Endothelial cell of umbilical vein (primary cell): ENCODE data around the gene ZFPM1. TPM values are rescaled to one million over a fixed set of nuclear protein-coding genes. Genes with fewer than 3 reads are reported as not detected.

Source experiments
- BruUV-seq: library from RNA; stranded (reverse); fragments of 400-500 nt; replicated peaks from 2 replicates; lab custom pipeline; 2021; lab: Mats Ljungman, UMichigan
- CTCF ChIA-PET: fragments of 300-600, 350-600 bp; sonication (Branson Sonifier 250); formaldehyde crosslinking; loops from one replicate; lab custom pipeline; 2021; ENCODE audit warnings: antibody characterized with exemption, inconsistent platforms; lab: Charles Lee
- POLR2A ChIA-PET: fragments of 300-600, 350-600 bp; sonication (Branson Sonifier 250); formaldehyde crosslinking; loops from one replicate; lab custom pipeline; 2021; ENCODE audit warnings: antibody characterized with exemption, inconsistent platforms; lab: Charles Lee
- DNase-seq: peaks from one replicate; pipeline ENCODE4 v3.0.0-alpha.2; 2011; ENCODE audit warnings: low read depth, low spot score
- FAIRE-seq: peaks from 2 replicates; lab custom pipeline; 2011; peaks lifted over from hg19 to GRCh38; lab: Jason Lieb, UNC
- H2AFZ ChIP-seq: 2 replicates; pipeline ENCODE4 v1.6.0; 2012; ENCODE audit warnings: low read depth, low read length, control low read depth, inconsistent platforms
- H3K27ac ChIP-seq: 2 replicates; pipeline ENCODE4 v1.5.1; 2011; ENCODE audit warnings: low read depth, mild to moderate bottlenecking, control low read depth, low read length, moderate library complexity; ENCODE audit not compliant: insufficient read depth
- H3K27me3 ChIP-seq, 2 experiments: 2 replicates each; pipeline versions ENCODE4 v1.6.0 to v1.6.1; 2011; ENCODE audit warnings: low read length in 2 of 2, mixed read lengths in 1 of 2; ENCODE audit not compliant: control insufficient read depth in 2 of 2, insufficient read depth in 2 of 2
- H3K36me3 ChIP-seq, 2 experiments: 2 replicates in 1 of 2; 3 replicates in 1 of 2; pipeline ENCODE4 v1.5.1; 2011; ENCODE audit warnings: low read length in 2 of 2, mild to moderate bottlenecking in 1 of 2, moderate library complexity in 1 of 2; ENCODE audit not compliant: control insufficient read depth in 2 of 2, insufficient read depth in 2 of 2; ENCODE audit errors: extremely low read depth in 1 of 2
- H3K4me1 ChIP-seq: 3 replicates; pipeline ENCODE4 v1.5.1; 2011; ENCODE audit warnings: mild to moderate bottlenecking, low read length; ENCODE audit not compliant: control insufficient read depth, insufficient read depth; ENCODE audit errors: extremely low read depth
- H3K4me2 ChIP-seq: 2 replicates; pipeline ENCODE4 v1.6.1; 2011; ENCODE audit warnings: low read length, control low read depth, mixed read lengths; ENCODE audit not compliant: insufficient read depth
- H3K4me3 ChIP-seq, 3 experiments: fragments of 200-600 bp in 1 of 3; sonication (generic), shearing (Covaris generic) in 1 of 3; replicated peaks in 1 of 3; 2 replicates each; pipeline ENCODE4 v1.5.1; 2011 to 2016; ENCODE audit warnings: control low read depth in 3 of 3, low read length in 3 of 3, mild to moderate bottlenecking in 2 of 3, inconsistent platforms in 1 of 3, low read depth in 1 of 3, moderate library complexity in 1 of 3; ENCODE audit not compliant: insufficient read depth in 1 of 3
- H3K79me2 ChIP-seq: 2 replicates; pipeline ENCODE4 v1.6.0; 2012; ENCODE audit warnings: low read length, inconsistent platforms; ENCODE audit not compliant: control insufficient read depth, insufficient read depth
- H3K9ac ChIP-seq: replicated peaks from 2 replicates; pipeline ENCODE3; 2011; ENCODE audit warnings: low read length, control low read depth; ENCODE audit not compliant: insufficient read depth; ENCODE audit errors: extremely low read depth
- H3K9me1 ChIP-seq: replicated peaks from 3 replicates; pipeline ENCODE4 v1.6.0; 2011; ENCODE audit warnings: mild to moderate bottlenecking, low read length; ENCODE audit not compliant: control insufficient read depth, insufficient read depth; ENCODE audit errors: extremely low read depth
- H3K9me3 ChIP-seq: replicated peaks from 2 replicates; pipeline ENCODE4 v1.5.1; 2012; ENCODE audit warnings: low read length, inconsistent platforms; ENCODE audit not compliant: control insufficient read depth, insufficient read depth
- H4K20me1 ChIP-seq: replicated peaks from 2 replicates; pipeline ENCODE3; 2011; ENCODE audit warnings: mild to moderate bottlenecking, low read length; ENCODE audit not compliant: control insufficient read depth, insufficient read depth; ENCODE audit errors: extremely low read depth
- EZH2 ChIP-seq: IDR thresholded peaks from 2 replicates; pipeline ENCODE4 v1.6.1; 2012; ENCODE audit warnings: borderline replicate concordance, low read depth, mild to moderate bottlenecking, moderate library complexity, low read length, inconsistent platforms; ENCODE audit not compliant: severe bottlenecking
- FOS ChIP-seq: IDR thresholded peaks from 2 replicates; pipeline ENCODE4 v1.6.1; 2011; ENCODE audit warnings: mild to moderate bottlenecking, low read length, moderate library complexity, borderline replicate concordance; ENCODE audit not compliant: insufficient read depth
- GATA2 ChIP-seq: IDR thresholded peaks from 2 replicates; pipeline ENCODE4 v1.7.0; 2011; ENCODE audit warnings: low read depth, mild to moderate bottlenecking, moderate library complexity, mixed read lengths, low read length; ENCODE audit not compliant: insufficient read length, insufficient read depth
- JUN ChIP-seq: IDR thresholded peaks from 2 replicates; pipeline ENCODE4 v1.6.1; 2011; ENCODE audit warnings: borderline replicate concordance, low read depth; ENCODE audit not compliant: insufficient read length, insufficient read depth
- MYC ChIP-seq: IDR thresholded peaks from one replicate; pipeline ENCODE4 v1.6.1; 2011; ENCODE audit warnings: mild to moderate bottlenecking, low read depth, low read length
- POLR2A ChIP-seq: IDR thresholded peaks from 2 replicates; pipeline ENCODE4 v1.6.1; 2012; ENCODE audit warnings: low read depth, mild to moderate bottlenecking, control low read depth, low read length
- POLR2AphosphoS5 ChIP-seq: IDR thresholded peaks from 2 replicates; pipeline ENCODE4 v1.6.1; 2012; ENCODE audit warnings: low read depth, mild to moderate bottlenecking, control low read depth, low read length, moderate library complexity; ENCODE audit not compliant: insufficient read depth
- dilution Hi-C: fragments of 300-500 bp; cut with MboI; formaldehyde crosslinking; loops from one replicate; pipeline ENCODE4 v1.15.0; 2019; ENCODE audit warnings: low sequenced_read_pairs; ENCODE audit not compliant: extremely low pct_ligation_motif_present
- intact Hi-C: fragments of 100-400 bp; cut with micrococcal nuclease; formaldehyde crosslinking; loops from one replicate; pipeline ENCODE4 v1.10.0; 2022
- polyA plus RNA-seq, 4 experiments: library from polyadenylated mRNA; depleted of rRNA in 3 of 4; stranded (reverse) in 3 of 4; unstranded in 1 of 4; fragments of >200 nt; gene quantifications; 2 replicates each; pipeline versions ENCODE4 v1.2.1 to v1.2.3, GENCODE V29; 2011 to 2012; ENCODE audit warnings: missing spikeins in 1 of 4
- total RNA-seq: library from RNA; stranded (reverse); gene quantifications from 2 replicates; pipeline ENCODE4 v1.2.3, GENCODE V29; 2021
- TF ChIP-seq, protein P1 (sequence below), 2 donors: IDR thresholded peaks; 1 replicate in 1 of 2; 2 replicates in 1 of 2; pipeline ENCODE4 v1.5.1; 2011; ENCODE audit warnings: low read length in 2 of 2, mild to moderate bottlenecking in 2 of 2, moderate library complexity in 2 of 2, control low read depth in 1 of 2, inconsistent platforms in 1 of 2, low read depth in 1 of 2; ENCODE audit not compliant: insufficient read depth in 1 of 2; ENCODE audit errors: extremely low read depth in 1 of 2
- TF ChIP-seq, protein P2 (sequence below): IDR thresholded peaks from 2 replicates; pipeline ENCODE4 v1.6.1; 2011; ENCODE audit not compliant: insufficient read depth, insufficient read length

ZFPM1 gene
- total and polyA plus RNA-seq, 2 donors (not counting 3 experiments of a cell fraction or from before 2014, with no cell fraction given): 0.37 to 7.5 TPM

DNA sequence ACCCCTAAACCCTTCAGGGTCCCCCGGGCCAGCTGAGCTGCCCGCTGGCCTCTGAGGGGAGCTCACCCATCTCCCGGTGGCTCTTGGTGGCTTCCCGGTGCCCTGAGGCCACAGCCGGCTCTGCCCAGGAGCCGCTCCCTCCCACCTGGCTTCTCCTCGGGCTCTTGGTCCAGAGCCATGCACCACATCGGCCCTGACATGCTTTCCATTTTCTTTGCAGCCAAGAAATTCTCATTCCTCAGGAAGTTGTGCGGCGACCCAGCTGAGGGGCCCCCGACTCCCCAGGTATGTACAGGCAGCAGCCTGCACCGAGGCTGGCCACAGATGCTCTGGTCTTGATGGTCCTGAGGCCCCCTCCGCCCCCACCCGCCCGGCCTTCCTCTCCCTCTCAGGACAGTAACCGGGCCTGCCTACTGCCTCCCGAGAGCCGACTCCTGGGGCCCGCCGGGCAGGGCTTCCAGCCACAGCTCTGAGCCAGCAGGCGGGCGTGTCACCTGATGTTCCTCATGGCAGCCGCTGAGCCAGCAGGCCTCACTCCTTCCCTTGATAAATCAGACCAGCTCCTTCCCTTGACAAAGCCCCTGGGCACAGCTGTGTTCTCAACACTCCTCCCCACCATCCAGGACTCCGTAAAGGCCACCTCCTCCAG is 28.4 kb upstream of the ZFPM1 start:
- H3K9me3 ChIP-seq: no peaks in the 10 kb centered on the region
- H3K9me1 ChIP-seq: no peaks in the 10 kb centered on the region
- no peak overlapping the region for H3K4me3 ChIP-seq
- no peak overlapping the region for H2AFZ ChIP-seq
- FAIRE-seq (no peak), DNase-seq (no peak)
- dilution Hi-C loops: no loop called here
- ChIA-PET CTCF (interaction anchor here (1.0 kb wide), 1 partner anchor 13 kb away, joined by 3 read pairs; no protein-coding TSS in a partner anchor), POLR2A (no interaction called here)
- H3K27me3 ChIP-seq: no peaks in the 10 kb centered on the region
- BruUV-seq: no TSS peak
- TF ChIP-seq MYC: no peak
- TF ChIP-seq FOS: no peak
- no peak for TF ChIP-seq GATA2
- no peak for TF ChIP-seq EZH2
- no peak for TF ChIP-seq JUN
- no peak for TF ChIP-seq POLR2A
- TF ChIP-seq, protein P1, sequence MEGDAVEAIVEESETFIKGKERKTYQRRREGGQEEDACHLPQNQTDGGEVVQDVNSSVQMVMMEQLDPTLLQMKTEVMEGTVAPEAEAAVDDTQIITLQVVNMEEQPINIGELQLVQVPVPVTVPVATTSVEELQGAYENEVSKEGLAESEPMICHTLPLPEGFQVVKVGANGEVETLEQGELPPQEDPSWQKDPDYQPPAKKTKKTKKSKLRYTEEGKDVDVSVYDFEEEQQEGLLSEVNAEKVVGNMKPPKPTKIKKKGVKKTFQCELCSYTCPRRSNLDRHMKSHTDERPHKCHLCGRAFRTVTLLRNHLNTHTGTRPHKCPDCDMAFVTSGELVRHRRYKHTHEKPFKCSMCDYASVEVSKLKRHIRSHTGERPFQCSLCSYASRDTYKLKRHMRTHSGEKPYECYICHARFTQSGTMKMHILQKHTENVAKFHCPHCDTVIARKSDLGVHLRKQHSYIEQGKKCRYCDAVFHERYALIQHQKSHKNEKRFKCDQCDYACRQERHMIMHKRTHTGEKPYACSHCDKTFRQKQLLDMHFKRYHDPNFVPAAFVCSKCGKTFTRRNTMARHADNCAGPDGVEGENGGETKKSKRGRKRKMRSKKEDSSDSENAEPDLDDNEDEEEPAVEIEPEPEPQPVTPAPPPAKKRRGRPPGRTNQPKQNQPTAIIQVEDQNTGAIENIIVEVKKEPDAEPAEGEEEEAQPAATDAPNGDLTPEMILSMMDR (IDR thresholded peaks at IDR 0.05; ENCODE audit: extremely low read depth in 1 of 2, insufficient read depth in 1 of 2, low read depth in 1 of 2, low read length in 2 of 2): no peak
- no peak for TF ChIP-seq POLR2AphosphoS5
- TF ChIP-seq, protein P2, sequence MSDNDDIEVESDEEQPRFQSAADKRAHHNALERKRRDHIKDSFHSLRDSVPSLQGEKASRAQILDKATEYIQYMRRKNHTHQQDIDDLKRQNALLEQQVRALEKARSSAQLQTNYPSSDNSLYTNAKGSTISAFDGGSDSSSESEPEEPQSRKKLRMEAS: no peak
- no peaks in the 10 kb centered on the region for H4K20me1 ChIP-seq
- intact Hi-C loops: no loop called here
- peaks cover under 1% of the 10 kb centered on the region for H3K4me1 ChIP-seq
- peaks cover 3% of the 10 kb centered on the region for H3K79me2 ChIP-seq
- H3K9ac ChIP-seq: no peak overlapping the region
- H3K4me2 ChIP-seq: no peak overlapping the region
- H3K36me3 ChIP-seq: no peaks in the 10 kb centered on the region
- no peak overlapping the region for H3K27ac ChIP-seq
